Activated CD4-positive, CD25-positive, alpha-beta regulatory T cell treated with anti-CD3 and anti-CD28 coated beads, Interleukin-2, amount 50 U/mL, for 24 hours (primary cell): ENCODE measurements around the gene WDSUB1.

Experiments used
- ATAC-seq, 2 donors: fragments of 150-1000 bp; cut with Tn5 transposase; one replicate each; pipeline ENCODE4 v1.10.0; 2021; ENCODE audit warnings: mild to moderate bottlenecking in 1 of 2, moderate library complexity in 1 of 2

Gene WDSUB1

GRCh38 chr2:159262904-159263303 is 23.6 kb downstream of the WDSUB1 start:
- no peak for ATAC-seq

GRCh38 chr2:159262226-159262625 is 24.3 kb downstream of the WDSUB1 start:
- no peak for ATAC-seq

GRCh38 chr2:159256159-159256558 is 30.3 kb downstream of the WDSUB1 start:
- no peak for ATAC-seq

- no peak for ATAC-seq
These were observed 33.6 kb downstream of the WDSUB1 start for GRCh38 chr2:159252905-159253304.

- no peak for ATAC-seq
These were observed 35.0 kb downstream of the WDSUB1 start for GRCh38 chr2:159251296-159252173.

GRCh38 chr2:159249990-159250715 is 36.4 kb downstream of the WDSUB1 start:
- no peak for ATAC-seq

- ATAC-seq: no peak
These were observed 40.0 kb downstream of the WDSUB1 start for GRCh38 chr2:159246325-159246988.

GRCh38 chr2:159243529-159243928 is 43.0 kb downstream of the WDSUB1 start:
- no peak for ATAC-seq

- ATAC-seq: no peak
These were observed 51.6 kb downstream of the WDSUB1 start for GRCh38 chr2:159234868-159235267.

GRCh38 chr2:159232456-159233170 is 53.9 kb downstream of the WDSUB1 start:
- no peak for ATAC-seq

- ATAC-seq: no peak
These were observed 56.2 kb downstream of the WDSUB1 start for GRCh38 chr2:159230145-159230877.

GRCh38 chr2:159229476-159230144 is 56.9 kb downstream of the WDSUB1 start:
- ATAC-seq: no peak

- no peak for ATAC-seq
These were observed 58.4 kb downstream of the WDSUB1 start for GRCh38 chr2:159228081-159228581.

GRCh38 chr2:159227467-159227866 is 59.0 kb downstream of the WDSUB1 start:
- no peak for ATAC-seq

GRCh38 chr2:159226608-159227385 is 59.7 kb downstream of the WDSUB1 start:
- ATAC-seq: no peak

GRCh38 chr2:159226059-159226461 is 60.4 kb downstream of the WDSUB1 start:
- ATAC-seq: peak; percentile 71 to 75

- ATAC-seq: no peak
These were observed 61.2 kb downstream of the WDSUB1 start for GRCh38 chr2:159225025-159226016.

- ATAC-seq: no peak
These were observed 62.3 kb downstream of the WDSUB1 start for GRCh38 chr2:159224061-159224813.
